Renal pelvis (tissue), 12 donors: ENCODE results near the gene NCOR2. TPM values are rescaled to one million over a fixed set of nuclear protein-coding genes. Genes with fewer than 3 reads are reported as not detected.

Experiments
- DNase-seq: peaks from one replicate; pipeline ENCODE4 v3.0.0-alpha.2; 2013
- long read RNA-seq, 16 experiments: transcript quantifications; one replicate each; lab custom pipeline, GENCODE V29; 2026
- polyA plus RNA-seq, 3 donors: library from polyadenylated mRNA; unstranded; fragments of 120-200 nt; gene quantifications; one replicate each; pipeline ENCODE4 v1.2.1, GENCODE V29; 2013; ENCODE audit not compliant: insufficient read length in 3 of 3

Gene NCOR2
- polyA plus RNA-seq: 100 to 1,000 TPM in 1 of 3 donors, 10 to 100 TPM in 2; 87.2 to 117 (median 96.7) TPM
- long read RNA-seq, donor 1, partial matches to known transcripts: 0 of 1 reads
- long read RNA-seq, donor 1, other reads (novel, unspliced or antisense): 0 of 1 reads
- long read RNA-seq, donor 2, partial matches to known transcripts: 7 of 7 reads
- long read RNA-seq, donor 2, other reads (novel, unspliced or antisense): 0 of 7 reads
- long read RNA-seq, donor 3, partial matches to known transcripts: 12 of 15 reads
- long read RNA-seq, donor 3, other reads (novel, unspliced or antisense): 0 of 15 reads
- long read RNA-seq, donor 4, partial matches to known transcripts: 6 of 7 reads
- long read RNA-seq, donor 4, other reads (novel, unspliced or antisense): 0 of 7 reads
- long read RNA-seq, donor 5, partial matches to known transcripts: 5 of 5 reads
- long read RNA-seq, donor 5, other reads (novel, unspliced or antisense): 0 of 5 reads
- long read RNA-seq, donor 6, partial matches to known transcripts: 16 of 18 reads
- long read RNA-seq, donor 6, other reads (novel, unspliced or antisense): 0 of 18 reads
- long read RNA-seq, donor 7, partial matches to known transcripts: 37 of 39 reads
- long read RNA-seq, donor 7, other reads (novel, unspliced or antisense): 0 of 39 reads
- long read RNA-seq, donor 8, partial matches to known transcripts: 14 of 15 reads
- long read RNA-seq, donor 8, other reads (novel, unspliced or antisense): 0 of 15 reads
- long read RNA-seq, donor 9, partial matches to known transcripts: 12 of 14 reads
- long read RNA-seq, donor 9, other reads (novel, unspliced or antisense): 0 of 14 reads
- long read RNA-seq, donor 10, partial matches to known transcripts: 23 of 28 reads
- long read RNA-seq, donor 10, other reads (novel, unspliced or antisense): 0 of 28 reads
- long read RNA-seq, donor 11, partial matches to known transcripts: 28 of 29 reads
- long read RNA-seq, donor 11, other reads (novel, unspliced or antisense): 0 of 29 reads
- long read RNA-seq, donor 12, partial matches to known transcripts: 35 of 37 reads
- long read RNA-seq, donor 12, other reads (novel, unspliced or antisense): 0 of 37 reads
- long read RNA-seq, donor 13, partial matches to known transcripts: 6 of 9 reads
- long read RNA-seq, donor 13, other reads (novel, unspliced or antisense): 0 of 9 reads
- long read RNA-seq, donor 14: 0 reads
- long read RNA-seq, donor 15, partial matches to known transcripts: 31 of 34 reads
- long read RNA-seq, donor 15, other reads (novel, unspliced or antisense): 0 of 34 reads
- long read RNA-seq, donor 16, partial matches to known transcripts: 20 of 21 reads
- long read RNA-seq, donor 16, other reads (novel, unspliced or antisense): 0 of 21 reads

DNA sequence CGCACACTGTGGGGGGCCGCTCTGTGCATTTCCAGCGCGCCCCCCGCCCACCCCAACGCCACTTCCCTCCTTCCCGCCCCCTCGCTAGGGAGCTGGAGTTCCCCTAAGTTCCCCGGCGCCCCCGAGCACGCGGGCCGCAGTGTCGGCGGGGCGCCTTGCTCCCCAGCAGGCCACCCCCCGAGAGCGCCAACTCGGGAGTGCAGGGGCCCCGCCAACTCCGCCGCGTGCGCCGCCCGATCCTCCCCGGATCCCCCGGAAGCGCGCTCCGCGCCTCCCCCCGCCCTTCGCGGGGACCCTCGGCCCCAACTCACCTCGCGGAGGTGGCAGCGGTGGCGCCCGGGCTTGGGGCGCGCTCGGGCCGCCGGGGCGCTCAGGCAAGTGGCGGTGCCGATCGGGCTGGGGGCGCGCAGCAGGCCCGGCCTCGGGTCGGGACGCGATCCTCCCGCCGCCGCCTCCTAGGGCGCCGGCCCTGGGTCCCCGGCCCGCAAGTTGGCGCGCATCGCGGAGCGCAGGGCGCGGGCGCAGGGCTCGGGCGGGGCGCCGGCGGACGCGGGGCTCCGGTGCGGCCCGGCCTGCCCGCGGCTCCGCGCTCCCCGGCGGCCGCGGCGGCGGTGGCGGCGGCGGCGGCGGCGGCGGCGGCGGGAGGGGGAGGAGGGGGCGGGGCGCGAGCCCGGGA, at the start of gene NCOR2:
TSS of gene NCOR2 (minus strand) at position 616 of the 676 bp plus-strand sequence. CDS start 72,361 bp downstream, outside the sequence.
- DNase-seq: no peak

DNA sequence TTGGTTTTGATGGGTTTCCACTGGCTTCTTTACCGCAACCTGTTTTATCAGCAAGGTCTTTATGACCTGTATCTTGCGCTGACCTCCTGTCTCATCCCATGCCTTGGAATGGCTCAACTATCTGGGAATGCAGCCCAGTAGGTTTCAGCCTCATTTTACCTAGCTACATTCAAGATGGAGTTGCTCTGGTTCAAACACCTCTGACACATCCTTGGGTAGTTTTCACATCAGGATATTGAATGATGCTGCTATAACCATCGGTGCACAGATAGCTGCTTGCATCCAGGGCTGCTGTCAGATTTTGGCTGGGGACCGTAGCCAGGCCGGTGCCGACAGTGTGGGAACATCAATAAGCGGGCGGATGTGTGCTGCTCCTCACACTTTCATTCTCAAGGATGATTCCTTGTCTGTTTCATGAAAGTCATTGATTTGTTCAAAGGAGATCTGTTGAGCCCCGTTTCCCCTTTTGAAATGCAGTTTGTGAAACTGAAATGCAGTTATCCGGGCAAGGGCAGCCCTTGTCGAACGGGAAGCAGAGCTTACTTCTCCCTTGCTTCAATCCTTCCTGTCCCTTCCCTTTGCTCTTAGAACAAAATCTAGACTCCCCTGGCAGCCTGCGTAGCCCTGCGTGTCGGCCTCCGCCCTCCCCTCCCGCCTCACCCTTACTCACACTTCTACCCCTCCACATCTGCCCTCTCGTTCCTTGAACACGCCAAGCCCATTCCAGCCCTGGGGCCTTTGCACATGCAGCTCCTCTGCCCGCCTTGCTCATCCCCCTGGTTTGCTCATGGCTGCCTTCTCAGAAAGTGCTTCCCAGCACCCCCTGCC, 49.2 kb upstream of the NCOR2 start:
- DNase-seq: no peak

DNA sequence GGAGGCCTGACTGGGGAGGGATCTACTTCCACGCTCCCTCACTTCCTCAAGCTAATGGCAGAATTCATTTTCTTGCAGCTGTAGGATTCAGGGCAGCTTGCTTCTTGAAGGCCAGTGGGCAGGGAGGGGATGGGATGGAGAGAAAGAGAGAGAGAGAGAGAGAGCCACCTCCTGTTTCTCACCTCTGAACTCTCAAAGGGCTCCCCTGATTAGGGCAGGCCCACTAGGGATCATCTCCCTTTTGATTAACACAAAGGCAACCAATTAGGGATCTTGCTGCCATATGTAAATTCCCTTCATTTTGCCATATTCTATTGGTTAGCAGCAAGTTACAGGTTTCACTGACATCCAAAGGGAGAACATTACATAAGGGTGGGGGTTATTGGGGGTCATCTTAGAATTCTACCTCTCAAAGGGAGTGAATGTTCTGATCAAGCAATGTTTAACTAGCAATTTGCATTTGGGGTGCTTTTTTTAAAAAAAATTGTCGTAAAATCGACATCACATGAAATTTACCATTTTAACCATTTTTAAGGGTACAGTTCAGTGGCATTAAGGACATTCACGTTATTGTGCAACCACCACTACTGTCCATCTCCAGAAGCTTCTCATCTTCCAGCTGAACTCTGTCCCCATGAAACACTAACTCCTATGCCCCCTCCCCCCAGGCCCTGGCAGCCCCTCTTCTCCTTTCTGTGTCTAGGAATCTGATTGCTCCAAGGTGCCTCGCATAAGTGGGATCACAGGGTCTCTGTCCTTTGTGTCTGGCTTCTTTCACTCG, 47.3 kb upstream of the NCOR2 start:
- DNase-seq: no peak

DNA sequence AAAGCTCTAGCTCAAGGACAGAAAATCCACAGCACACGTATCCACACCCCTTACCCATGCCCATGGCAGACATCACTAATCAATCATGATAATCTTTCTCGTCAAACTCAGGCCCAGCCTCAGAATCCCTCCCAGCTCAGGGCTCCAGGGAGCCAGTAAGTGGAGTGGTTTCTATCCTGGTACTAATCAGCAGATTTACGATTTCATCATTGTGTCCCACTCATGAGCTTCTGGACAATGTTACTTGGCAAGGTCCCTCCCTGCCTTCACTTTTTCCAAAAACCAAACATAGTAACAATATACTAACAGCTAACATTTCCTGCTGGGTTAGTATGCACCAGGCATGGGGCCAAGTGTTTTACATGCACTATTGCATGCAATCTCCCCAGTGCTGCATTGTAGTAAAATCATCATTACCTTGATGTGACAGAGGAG, 45.8 kb upstream of the NCOR2 start:
- DNase-seq: no peak

DNA sequence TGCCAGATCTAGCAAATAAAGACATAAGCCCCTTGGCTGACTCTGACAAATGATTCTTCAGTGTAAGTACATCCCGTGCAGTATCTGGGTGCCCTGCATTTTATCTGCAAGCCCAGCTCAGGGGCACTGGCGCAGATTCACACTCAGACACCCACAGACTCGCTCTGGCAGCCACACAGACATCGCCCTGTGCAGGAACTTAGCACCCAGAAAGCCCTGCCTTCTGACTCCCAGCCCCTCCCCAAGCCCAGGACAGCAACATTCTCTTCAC, 44.9 kb upstream of the NCOR2 start:
- no peak for DNase-seq

DNA sequence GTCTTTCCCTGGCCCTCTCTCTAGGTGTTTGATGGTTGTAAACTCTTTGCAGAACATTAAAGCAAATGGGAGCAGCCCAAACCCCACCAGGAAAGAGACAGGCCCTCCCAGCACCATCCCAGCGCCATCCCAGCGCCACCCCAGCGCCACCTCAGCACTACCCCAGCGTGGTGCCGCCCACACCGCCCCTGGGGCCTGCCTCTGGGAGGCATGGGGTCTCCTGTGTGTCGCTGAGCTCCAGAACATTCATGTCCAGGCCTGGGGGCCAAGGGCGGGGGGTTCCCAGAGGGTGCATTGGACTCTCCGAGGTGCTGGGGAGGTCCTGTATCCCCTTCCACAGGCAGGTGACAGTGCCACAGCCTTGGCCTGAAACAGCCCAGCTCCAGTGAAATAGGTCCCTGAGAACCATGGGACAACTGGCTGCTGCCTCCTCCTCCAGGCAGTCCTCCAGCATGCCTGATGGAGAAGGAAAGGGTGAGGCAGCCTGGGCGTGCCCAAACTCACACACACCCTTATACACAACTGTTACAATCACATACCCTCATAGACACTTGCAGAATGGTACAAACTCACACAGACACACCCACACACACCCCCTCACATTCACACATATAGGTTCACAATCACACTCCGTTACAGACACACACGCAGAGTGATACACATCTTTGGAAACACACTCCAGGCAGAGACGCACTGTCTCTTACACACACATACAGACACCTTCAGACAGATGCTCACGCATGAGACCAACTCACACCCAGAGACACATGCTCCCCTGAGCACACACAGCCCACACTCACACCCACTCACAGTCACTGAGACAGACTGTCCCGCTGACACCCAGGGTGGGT, 44.4 kb upstream of the NCOR2 start:
- no peak for DNase-seq

DNA sequence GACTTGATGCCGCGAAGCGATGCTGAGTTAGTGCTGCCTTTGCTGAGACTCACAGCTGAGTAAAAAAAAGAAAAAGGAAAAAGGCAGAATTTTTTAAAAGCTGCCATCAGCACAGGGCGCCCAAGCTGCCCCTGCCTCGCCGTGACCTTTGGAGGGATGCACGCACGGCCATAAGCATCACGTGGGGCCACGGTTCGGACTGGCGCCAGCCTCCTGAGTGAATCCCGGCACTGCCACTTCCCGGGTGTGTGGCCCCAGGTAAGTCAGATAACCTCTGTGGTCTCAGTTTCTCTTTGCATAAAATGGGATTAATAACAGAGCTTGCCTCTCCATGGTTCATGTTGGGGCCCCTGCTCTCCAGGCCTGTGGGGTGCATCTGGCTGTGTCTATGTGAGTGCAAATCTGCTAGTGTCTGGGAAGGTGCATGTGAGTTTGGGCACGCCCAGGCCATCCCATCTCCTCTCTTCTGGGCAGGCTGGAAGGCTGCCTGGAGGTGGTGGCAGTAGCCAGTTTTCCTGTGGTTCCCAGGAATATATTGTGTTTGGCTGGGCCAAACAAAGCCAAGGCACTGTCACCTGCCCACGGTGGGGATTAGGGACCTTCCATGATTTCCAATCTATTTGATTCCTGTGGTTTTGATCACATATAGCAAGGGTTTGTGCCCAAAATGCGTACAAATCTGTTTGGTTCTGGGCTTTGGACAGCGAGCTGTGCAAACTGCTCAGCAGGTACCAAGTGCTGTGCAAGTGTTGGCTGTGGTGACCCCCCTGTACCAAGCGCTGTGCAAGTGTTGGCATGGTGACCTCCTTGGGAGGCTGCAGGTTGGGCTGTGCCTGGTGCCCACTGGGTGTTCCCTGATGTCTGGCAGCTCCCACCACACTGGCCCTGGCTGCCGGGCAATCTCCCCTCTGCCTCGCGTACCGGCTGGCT, 43.5 kb upstream of the NCOR2 start:
- DNase-seq: no peak

DNA sequence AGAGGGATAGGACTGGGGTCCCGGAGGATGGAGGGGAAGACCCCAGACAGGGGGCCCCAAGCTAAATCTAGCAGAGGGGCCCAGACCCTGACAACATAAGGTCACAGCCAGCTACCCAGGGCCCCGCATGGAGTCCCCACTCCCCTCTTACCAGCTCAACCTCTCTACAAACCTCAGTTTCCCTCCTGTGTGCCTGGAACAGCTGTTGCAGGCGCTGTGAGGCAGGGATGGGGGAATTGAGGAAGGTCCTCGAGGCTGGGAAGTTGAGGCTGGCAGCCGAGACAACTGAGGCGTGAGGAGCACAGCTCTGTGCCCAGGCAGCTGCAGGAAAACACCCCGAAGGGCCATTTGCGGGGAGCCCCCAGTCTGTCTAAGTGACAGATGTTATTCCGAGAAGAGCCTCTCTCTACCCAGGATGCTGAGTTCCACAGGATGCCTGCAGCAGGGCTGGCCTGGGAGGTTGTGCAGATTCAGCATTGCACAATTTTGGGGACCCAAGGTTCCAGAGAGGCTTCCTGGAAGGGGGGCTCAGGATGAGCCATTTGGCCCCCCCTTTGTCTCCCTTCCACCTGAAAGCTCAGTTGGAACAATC, 42.7 kb upstream of the NCOR2 start:
- no peak for DNase-seq

DNA sequence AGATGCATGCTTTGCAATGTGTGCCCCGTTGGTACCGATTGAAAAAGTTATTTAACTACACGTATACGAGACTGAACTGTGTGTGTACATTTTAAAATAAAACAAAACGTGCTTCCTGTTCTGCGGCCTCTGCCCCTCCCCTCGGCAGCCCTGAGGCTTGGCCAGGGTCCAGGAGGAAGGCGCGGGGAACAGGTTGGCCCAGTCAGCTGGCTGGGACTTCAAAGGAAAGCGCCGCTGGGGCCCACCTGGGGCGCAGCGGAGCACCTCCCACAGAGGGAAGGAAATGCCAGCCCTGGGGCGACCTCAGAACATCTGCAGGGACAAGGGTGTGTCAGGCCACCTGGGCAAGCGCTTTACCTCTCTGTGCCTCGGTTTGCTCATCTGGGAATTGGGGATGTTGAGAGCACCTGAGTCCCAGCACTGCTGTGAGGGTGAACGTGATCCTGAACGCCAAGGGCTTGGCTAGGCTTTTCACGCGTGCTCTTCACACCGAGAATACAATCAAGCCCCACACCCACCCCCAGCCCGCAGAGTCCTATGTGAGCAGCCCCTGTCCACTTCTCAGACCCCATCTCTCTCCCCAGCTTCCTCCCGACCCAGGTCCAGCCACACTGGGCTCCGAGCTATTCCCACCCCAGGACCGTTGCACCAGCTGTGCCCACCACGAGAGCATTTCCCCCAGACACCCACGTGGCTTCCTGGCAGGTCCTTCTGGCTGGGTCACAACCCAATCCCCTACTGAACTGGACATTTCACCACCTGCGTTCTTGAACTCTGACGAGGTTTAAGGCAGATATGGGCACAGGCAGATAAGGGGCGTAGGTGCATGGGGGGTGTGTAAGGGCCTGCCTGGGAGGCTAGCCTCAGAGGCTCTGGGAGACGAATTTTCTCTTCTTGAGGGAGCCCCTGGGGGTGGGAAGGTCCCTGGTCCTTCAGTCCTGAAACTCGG, 41.9 kb upstream of the NCOR2 start:
- DNase-seq: peak; percentile 71

DNA sequence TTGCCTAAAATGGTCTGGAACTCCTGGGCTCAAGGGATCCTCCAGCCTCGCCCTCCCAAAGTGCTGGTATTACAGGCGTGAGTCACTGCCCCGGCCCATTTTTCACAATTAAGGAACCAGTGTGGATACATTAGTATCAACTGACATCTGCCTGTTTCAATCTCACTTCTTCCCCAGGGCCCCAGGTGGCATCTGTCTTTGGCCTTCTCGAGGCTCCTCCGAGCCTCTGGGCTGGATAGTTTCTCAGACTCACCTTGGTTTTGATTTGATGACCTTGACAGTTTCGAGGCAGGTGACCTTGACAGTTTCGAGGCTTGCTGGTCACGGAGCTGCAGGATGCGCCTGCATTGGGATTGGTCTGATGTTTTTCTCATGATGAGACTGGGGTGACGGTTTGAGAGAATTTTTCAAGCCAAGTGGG, 41.0 kb upstream of the NCOR2 start:
- DNase-seq: no peak

DNA sequence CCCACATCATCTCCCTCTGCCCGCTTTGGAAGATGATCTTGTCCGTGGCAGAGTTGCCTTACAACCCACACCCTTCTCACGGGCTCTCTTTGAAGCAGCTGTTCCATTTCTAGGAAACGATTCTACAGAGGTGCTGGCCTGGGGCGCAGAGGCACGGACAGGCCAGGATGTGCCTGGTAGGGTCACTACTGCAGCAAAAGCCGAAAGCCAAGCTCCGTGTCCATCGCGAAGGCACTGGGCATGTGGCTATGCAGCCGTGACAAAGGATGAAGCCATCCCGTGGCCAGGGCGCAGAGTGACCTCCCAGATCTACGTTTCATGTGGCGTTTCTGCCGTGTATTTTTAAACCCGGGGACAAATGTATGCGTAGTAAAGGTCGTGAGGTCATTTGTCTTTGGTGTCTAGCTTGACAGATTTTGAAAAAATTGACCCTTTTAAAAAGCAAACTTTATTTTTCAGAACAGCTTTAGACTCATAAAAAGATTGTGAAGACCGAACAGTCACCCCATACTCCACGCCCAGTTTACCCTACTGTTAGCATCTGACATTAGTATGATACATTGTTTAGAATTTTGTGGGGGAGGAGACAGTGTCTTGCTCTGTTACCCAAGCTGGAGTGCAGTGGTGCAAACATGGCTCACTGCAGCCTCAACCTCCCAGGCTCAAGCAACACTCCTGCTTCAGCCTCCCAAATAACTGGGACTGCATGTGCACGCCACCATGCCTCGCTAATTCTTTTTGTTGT, 40.4 kb upstream of the NCOR2 start:
- DNase-seq: no peak

DNA sequence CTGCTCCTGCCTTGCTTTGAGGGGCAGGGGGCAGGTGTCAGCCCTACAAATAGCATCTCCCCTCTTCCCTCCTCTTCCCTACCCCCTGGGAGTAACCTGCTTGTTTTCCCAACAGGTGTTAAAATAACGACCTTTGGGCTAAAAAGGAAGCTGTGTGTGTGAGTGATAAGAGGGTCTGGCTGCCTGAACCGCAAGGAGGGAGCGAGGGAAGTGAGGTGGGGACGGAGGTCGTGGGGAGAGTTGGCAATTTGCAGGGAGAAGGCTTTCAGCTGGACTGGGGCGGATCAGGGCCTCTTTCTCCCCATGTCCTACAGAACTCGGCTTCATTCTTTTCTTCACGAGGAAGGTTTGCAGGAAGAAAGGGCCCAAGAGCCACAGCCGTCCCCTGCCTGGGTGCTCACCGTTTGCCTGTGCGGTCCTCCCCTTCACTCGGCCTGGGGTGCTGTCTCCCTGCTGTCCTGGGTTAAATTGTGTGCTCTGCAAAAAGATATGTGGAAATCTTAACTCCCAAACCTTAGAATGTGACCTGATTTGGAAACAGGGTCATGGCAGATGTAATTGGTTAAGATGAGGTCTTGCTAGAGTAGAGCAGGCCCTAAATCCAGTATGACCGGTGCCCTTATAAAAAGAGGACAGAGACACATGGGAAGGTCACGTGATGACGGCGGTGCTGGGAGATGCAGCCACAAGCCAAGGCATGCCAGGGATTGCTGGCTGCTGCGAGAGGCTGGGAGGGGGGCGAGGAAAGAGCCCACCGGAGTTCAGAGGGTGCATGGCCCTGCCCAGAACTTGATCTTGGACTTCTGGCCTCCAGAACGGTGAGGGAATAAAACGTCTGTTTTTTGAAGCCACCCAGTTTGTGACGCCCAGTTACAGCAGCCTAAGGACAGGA, 38.7 kb upstream of the NCOR2 start:
- DNase-seq: no peak

DNA sequence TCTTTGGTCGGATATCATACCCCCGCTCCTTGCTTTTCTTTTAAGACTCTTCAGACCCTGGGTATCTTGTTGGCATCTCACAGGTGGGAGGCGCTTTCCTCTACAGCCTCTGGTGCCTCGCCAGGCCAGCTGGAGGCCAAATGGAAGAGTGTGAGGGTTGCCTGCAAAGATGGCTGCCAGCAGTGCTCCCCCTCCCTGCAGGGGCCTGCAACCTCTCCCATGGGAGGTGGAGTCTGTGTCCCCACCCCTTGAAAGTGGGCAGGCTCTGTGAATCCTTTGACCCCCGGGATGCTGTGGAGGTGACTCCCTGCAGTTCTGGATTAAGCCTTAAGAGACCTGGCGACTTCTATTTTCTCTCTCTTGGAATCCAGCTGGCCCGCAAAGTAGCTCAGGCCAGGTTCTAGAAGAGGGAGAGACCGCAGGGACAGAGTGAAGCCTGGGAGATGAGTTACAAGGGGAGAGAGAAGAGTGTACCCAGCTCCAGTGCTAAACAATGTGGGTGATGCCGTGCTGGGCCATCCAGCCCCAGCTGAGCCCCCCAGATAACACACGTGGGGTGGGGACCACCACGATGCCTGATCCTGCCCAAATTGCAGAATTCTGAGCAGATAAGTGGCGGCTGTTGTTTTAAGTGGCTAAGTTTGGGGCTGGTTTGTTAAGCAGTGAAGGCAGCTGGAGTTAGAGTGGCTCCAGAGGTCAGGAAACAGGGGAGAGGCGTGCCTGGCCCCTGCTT, 37.9 kb upstream of the NCOR2 start:
- no peak for DNase-seq
